B cell (primary cell): ENCODE measurements around the gene PIP4K2C. TPM values are rescaled to one million over a fixed set of nuclear protein-coding genes. Genes with fewer than 3 reads are reported as not detected.

Source experiments
- ATAC-seq: fragments of 200-7000 bp; cut with Tn5 transposase; one replicate; pipeline ENCODE4 v1.10.0; 2021; ENCODE audit warnings: low read depth, mild to moderate bottlenecking, moderate number of reproducible peaks, moderate library complexity
- CTCF ChIA-PET: fragments of 350-600 bp; sonication (Branson Sonifier 250); formaldehyde crosslinking; loops from one replicate; lab custom pipeline; 2021; ENCODE audit warnings: antibody characterized with exemption, inconsistent platforms; lab: Charles Lee
- POLR2A ChIA-PET: fragments of 350-600 bp; sonication (Branson Sonifier 250); formaldehyde crosslinking; loops from one replicate; lab custom pipeline; 2021; ENCODE audit warnings: antibody characterized with exemption; lab: Charles Lee
- DNase-seq: peaks from one replicate; pipeline ENCODE4 v3.0.0; 2013
- H2AFZ ChIP-seq: 2 replicates; pipeline ENCODE4 v1.6.1; 2012; ENCODE audit warnings: mild to moderate bottlenecking, low read depth, low read length; ENCODE audit not compliant: insufficient read depth, poor library complexity, severe bottlenecking
- H3K27ac ChIP-seq, 2 donors: 1 replicate in 1 of 2; 2 replicates in 1 of 2; pipeline ENCODE4 v1.5.1; 2012 to 2013; ENCODE audit warnings: low read length in 2 of 2, mild to moderate bottlenecking in 2 of 2, moderate library complexity in 1 of 2
- H3K27me3 ChIP-seq, 4 experiments: fragments of 200-600 bp in 1 of 4; sonication (generic) in 1 of 4; replicated peaks in 1 of 4; 1 replicate in 2 of 4; 2 replicates in 2 of 4; pipeline versions ENCODE4 v1.6.1 to v1.7.0; 2013 to 2016; ENCODE audit warnings: low read length in 3 of 4, mild to moderate bottlenecking in 2 of 4, mixed read lengths in 1 of 4, moderate library complexity in 1 of 4; ENCODE audit not compliant: insufficient read depth in 4 of 4, control insufficient read depth in 3 of 4; ENCODE audit errors: control extremely low read depth in 1 of 4
- H3K36me3 ChIP-seq, 2 experiments: replicated peaks in 1 of 2; 1 replicate in 1 of 2; 2 replicates in 1 of 2; pipeline versions ENCODE4 v1.6.1 to v1.7.1; 2013; ENCODE audit warnings: low read length in 1 of 2; ENCODE audit not compliant: insufficient read depth in 2 of 2, control insufficient read depth in 1 of 2; ENCODE audit errors: control extremely low read depth in 1 of 2, extremely low read depth in 1 of 2
- H3K4me1 ChIP-seq, 2 donors: fragments of 200-600 bp in 1 of 2; sonication (generic) in 1 of 2; 1 replicate in 1 of 2; 2 replicates in 1 of 2; pipeline versions ENCODE4 v1.5.1 to v1.6.1; 2013 to 2017; ENCODE audit warnings: low read length in 2 of 2; ENCODE audit not compliant: control insufficient read depth in 2 of 2, insufficient read depth in 2 of 2
- H3K4me2 ChIP-seq: replicated peaks from 2 replicates; pipeline ENCODE3; 2012; ENCODE audit warnings: mild to moderate bottlenecking, low read depth, low read length; ENCODE audit not compliant: poor library complexity, severe bottlenecking
- H3K4me3 ChIP-seq, 5 experiments: fragments of 200-600 bp in 1 of 5; sonication (generic) in 1 of 5; 1 replicate in 3 of 5; 2 replicates in 2 of 5; pipeline versions ENCODE4 v1.5.1 to v1.7.0; 2011 to 2016; ENCODE audit warnings: low read length in 4 of 5, mild to moderate bottlenecking in 4 of 5, low read depth in 2 of 5, control low read depth in 1 of 5, moderate library complexity in 1 of 5; ENCODE audit not compliant: insufficient read depth in 1 of 5; ENCODE audit errors: control extremely low read depth in 1 of 5, extremely low read depth in 1 of 5
- H3K79me2 ChIP-seq: fragments of 200-600 bp; sonication (generic); one replicate; pipeline ENCODE4 v1.6.0; 2016; ENCODE audit warnings: low read length; ENCODE audit not compliant: control insufficient read depth, insufficient read depth
- H3K9ac ChIP-seq: fragments of 200-600 bp; sonication (generic); 2 replicates; pipeline ENCODE4 v1.6.1; 2017; ENCODE audit warnings: mild to moderate bottlenecking, low read length, moderate library complexity
- H3K9me3 ChIP-seq, 3 donors: one replicate each; pipeline versions ENCODE4 v1.6.1 to v1.7.1; 2013; ENCODE audit warnings: low read length in 2 of 3; ENCODE audit not compliant: control insufficient read depth in 2 of 3, insufficient read depth in 1 of 3; ENCODE audit errors: control extremely low read depth in 1 of 3
- H4K20me1 ChIP-seq: 2 replicates; pipeline ENCODE4 v1.6.0; 2012; ENCODE audit warnings: mild to moderate bottlenecking, low read length; ENCODE audit not compliant: insufficient read depth, control insufficient read depth, poor library complexity, severe bottlenecking
- H3K27ac Mint-ChIP-seq: one replicate; pipeline ENCODE4 v1.8.0; 2021; ENCODE audit warnings: mixed read lengths
- H3K27me3 Mint-ChIP-seq: one replicate; pipeline ENCODE4 v1.8.0; 2021; ENCODE audit warnings: mixed read lengths
- H3K4me1 Mint-ChIP-seq: one replicate; pipeline ENCODE4 v1.8.0; 2021; ENCODE audit warnings: mixed read lengths
- H3K4me3 Mint-ChIP-seq: one replicate; pipeline ENCODE4 v1.8.0; 2021; ENCODE audit warnings: mixed read lengths
- H3K9me3 Mint-ChIP-seq: one replicate; pipeline ENCODE4 v1.8.0; 2022; ENCODE audit warnings: mixed read lengths; ENCODE audit not compliant: insufficient read depth
- CTCF ChIP-seq: fragments of 200-600 bp; IDR thresholded peaks from one replicate; pipeline ENCODE4 v1.8.0; 2022; ENCODE audit warnings: antibody characterized with exemption, mild to moderate bottlenecking
- EZH2 ChIP-seq: IDR thresholded peaks from 2 replicates; pipeline ENCODE4 v1.6.1; 2012; ENCODE audit warnings: borderline replicate concordance, low read depth, mild to moderate bottlenecking, moderate library complexity, low read length; ENCODE audit not compliant: insufficient read depth, poor library complexity, severe bottlenecking
- WGBS: methylation state at CpG from one replicate; pipeline ENCODE4 v1.1.5; 2013; ENCODE audit warnings: missing lambda C conversion rate; ENCODE audit not compliant: insufficient coverage; 5-methylcytosine and 5-hydroxymethylcytosine counted together
- intact Hi-C: fragments of 100-400 bp; cut with micrococcal nuclease; formaldehyde crosslinking; loops from one replicate; pipeline ENCODE4 v1.10.0; 2022
- polyA plus RNA-seq: library from polyadenylated mRNA; depleted of rRNA; stranded (reverse); fragments of >200 nt; gene quantifications from 2 replicates; pipeline ENCODE4 v1.2.3, GENCODE V29; 2012
- total RNA-seq, 2 donors: library from RNA; stranded (reverse); fragments of 120-200 nt in 1 of 2; gene quantifications; 1 replicate in 1 of 2; 2 replicates in 1 of 2; pipeline versions ENCODE4 v1.2.3 to v1.2.4, GENCODE V29; 2013 to 2022

The PIP4K2C gene
- total and polyA plus RNA-seq, 2 donors (not counting 1 experiment from before 2014, with no cell fraction given), result 20.1 to 21.3 TPM

- no peak for ATAC-seq
- no peak overlapping the region for H2AFZ ChIP-seq
- no peak overlapping the region for H3K4me3 ChIP-seq
- H3K27me3 ChIP-seq, result peaks cover 0 to 52% (median 18%) of the 10 kb centered on the region in 4 experiments
- H3K4me1 Mint-ChIP-seq, result peaks cover 28% of the 10 kb centered on the region
- H3K36me3 ChIP-seq, result peaks cover 3 to 12% of the 10 kb centered on the region in 2 experiments
- TF ChIP-seq EZH2 (no peak), CTCF (no peak)
- whole genome bisulfite sequencing, result 92% methylated on average over 3 of the region's 4 CpGs
- H3K79me2 ChIP-seq, result no peaks in the 10 kb centered on the region
- H3K9me3 ChIP-seq, result peaks cover 0 to 14% (median 0%) of the 10 kb centered on the region in 3 donors
- peaks cover 20% of the 10 kb centered on the region in 2 donors for H3K4me1 ChIP-seq
- no peak overlapping the region for H3K4me3 Mint-ChIP-seq
- no peaks in the 10 kb centered on the region for H3K9me3 Mint-ChIP-seq
- H3K27me3 Mint-ChIP-seq, result peaks cover 39% of the 10 kb centered on the region
- POLR2A ChIA-PET, result no interaction called here
- DNase-seq, result no peak
- CTCF ChIA-PET, result interaction anchor here (0.5 to 12.6 kb wide), 3 partner anchors 14 to 65 kb away, joined by 3 to 97 read pairs (median 14); no protein-coding TSS in a partner anchor
- intact Hi-C loops, result no loop called here
- H4K20me1 ChIP-seq, result no peaks in the 10 kb centered on the region
- no peak overlapping the region for H3K27ac Mint-ChIP-seq
- H3K4me2 ChIP-seq, result no peak overlapping the region
- no peak overlapping the region for H3K9ac ChIP-seq
- no peak overlapping the region for H3K27ac ChIP-seq
Measured at GRCh38 chr12:57605811-57606311, 14.9 kb downstream of the PIP4K2C start.

- Histone ChIP-seq H3K79me2 (no peaks in the 10 kb centered on the region), H4K20me1 (no peaks in the 10 kb centered on the region), H3K9me3 (peaks cover 0 to 16% (median 0%) of the 10 kb centered on the region in 3 donors), H3K27me3 (peaks cover 0 to 58% (median 21%) of the 10 kb centered on the region in 4 experiments), H2AFZ (no peak overlapping the region), H3K4me1 (peaks cover 25 to 26% of the 10 kb centered on the region in 2 donors), H3K36me3 (peaks cover 0 to 7% of the 10 kb centered on the region in 2 experiments), H3K9ac (no peak overlapping the region), H3K4me2 (no peak overlapping the region), H3K4me3 (no peak overlapping the region), H3K27ac (no peak overlapping the region)
- WGBS, result no CpG with 5 or more reads among the region's 2 CpGs
- H3K4me3 Mint-ChIP-seq, result no peak overlapping the region
- DNase-seq (no peak), ATAC-seq (no peak)
- no peak overlapping the region for H3K27ac Mint-ChIP-seq
- TF ChIP-seq CTCF, result no peak
- TF ChIP-seq EZH2, result no peak
- peaks cover 32% of the 10 kb centered on the region for H3K4me1 Mint-ChIP-seq
- H3K27me3 Mint-ChIP-seq, result peaks cover 39% of the 10 kb centered on the region
- H3K9me3 Mint-ChIP-seq, result no peaks in the 10 kb centered on the region
- ChIA-PET POLR2A (interaction anchor here (0.6 kb wide), 1 partner anchor 226 kb away, joined by 3 read pairs; no protein-coding TSS in a partner anchor), CTCF (interaction anchor here (3.2 to 12.6 kb wide), 2 partner anchors 14 to 23 kb away, joined by 14 to 97 read pairs; no protein-coding TSS in a partner anchor)
- intact Hi-C loops, result no loop called here
Measured at GRCh38 chr12:57606399-57606798, 15.4 kb downstream of the PIP4K2C start.
